G401 (cell line): ENCODE measurements around the gene SHB. TPM values are rescaled to one million over a fixed set of nuclear protein-coding genes. Genes with fewer than 3 reads are reported as not detected.
"Not testable (repeated sequence)": the region's sequence is repeated elsewhere in the genome, so short reads cannot be mapped to it uniquely, and the experiment has no call there.

Source experiments
- DNase-seq: peaks from one replicate; pipeline ENCODE4 v3.0.0-alpha.2; 2015; ENCODE audit warnings: low spot score
- in situ Hi-C: cut with HindIII; loops from 2 replicates; pipeline ENCODE4 v1.10.0; 2016; ENCODE audit warnings: low sequenced_read_pairs, mixed read lengths
- total RNA-seq: library from RNA; depleted of rRNA; stranded (reverse); fragments of >200 nt; shearing (Covaris generic); gene quantifications from 2 replicates; pipeline ENCODE4 v1.2.3, GENCODE V29; 2014

Gene SHB
- total RNA-seq, 1 experiment from 2014 or later: 18.4 TPM

GRCh38 chr9:37966412-37967013, 102.5 kb downstream of the SHB start:
- in situ Hi-C loops: no loop called here
- no peak for DNase-seq

- in situ Hi-C loops, DNase-seq: not testable (repeated sequence)
These were observed 103.2 kb downstream of the SHB start for GRCh38 chr9:37965676-37966345.

GRCh38 chr9:37965116-37965515, 103.9 kb downstream of the SHB start:
- in situ Hi-C loops: no loop called here
- no peak for DNase-seq

GRCh38 chr9:37964740-37965081, 104.3 kb downstream of the SHB start:
- in situ Hi-C loops: no loop called here

DNA sequence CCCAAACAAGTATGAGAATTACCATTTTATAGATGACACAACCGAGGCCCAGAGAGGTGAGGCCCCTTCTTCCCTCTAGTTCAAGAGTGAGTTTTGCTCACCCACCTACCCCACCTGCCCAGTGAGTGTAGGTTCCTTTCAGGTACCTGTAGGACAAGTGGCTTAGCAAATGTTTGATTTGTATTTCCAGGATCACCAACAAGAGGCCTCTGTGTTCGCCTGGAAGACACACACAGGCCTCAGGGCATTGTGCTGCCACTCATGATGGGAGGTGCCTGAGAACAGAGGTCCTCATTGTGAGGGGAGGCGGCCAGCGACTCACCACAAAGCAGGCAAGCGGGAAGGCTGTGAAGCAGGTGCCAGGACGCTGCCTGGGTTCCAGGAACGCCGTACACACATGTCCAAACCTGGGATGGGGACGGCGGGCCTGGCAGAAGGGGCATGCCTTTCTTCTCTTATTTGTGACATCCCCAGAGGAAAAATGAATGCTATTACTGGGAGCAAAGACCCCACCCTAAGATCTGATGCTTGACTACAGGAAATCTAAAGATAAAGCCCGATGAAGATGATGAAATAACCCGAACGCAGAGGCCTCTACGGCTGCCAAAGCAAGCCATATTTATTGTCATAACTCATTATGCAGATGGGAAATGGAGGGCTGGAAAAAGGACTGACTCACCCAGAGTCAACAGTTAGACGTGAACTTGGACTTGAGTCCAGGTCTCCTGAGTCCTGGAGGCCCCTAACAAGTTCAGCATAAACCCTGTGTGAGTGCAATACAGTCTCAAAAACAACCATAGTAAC, 104.9 kb downstream of the SHB start:
- in situ Hi-C loops: no loop called here

More at GRCh38 chr9:37964740-37965081, 104.3 kb downstream of the SHB start:
- DNase-seq: no peak

DNA sequence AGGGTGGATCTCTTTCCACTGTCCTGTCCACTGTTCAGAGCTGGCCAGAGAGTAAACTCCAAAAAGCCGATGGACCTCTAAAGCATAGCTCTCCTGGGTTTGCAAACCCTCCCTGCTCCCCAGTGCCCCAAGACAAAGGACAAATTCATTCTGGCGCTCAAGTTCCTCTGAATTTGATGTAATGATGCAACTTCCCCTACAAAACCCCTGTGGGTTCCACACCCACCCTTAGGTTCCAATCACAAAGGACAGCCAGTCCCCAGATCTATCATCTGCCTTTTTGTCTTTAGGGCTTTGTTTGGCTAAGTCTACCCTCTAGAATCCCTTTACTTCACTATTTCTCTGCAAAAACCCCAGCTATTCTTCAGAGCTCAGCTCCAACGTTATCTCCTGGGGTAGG, 107.7 kb downstream of the SHB start:
- in situ Hi-C loops: no loop called here
- no peak for DNase-seq

More for the DNA sequence above, 104.9 kb downstream of the SHB start:
- DNase-seq: no peak

DNA sequence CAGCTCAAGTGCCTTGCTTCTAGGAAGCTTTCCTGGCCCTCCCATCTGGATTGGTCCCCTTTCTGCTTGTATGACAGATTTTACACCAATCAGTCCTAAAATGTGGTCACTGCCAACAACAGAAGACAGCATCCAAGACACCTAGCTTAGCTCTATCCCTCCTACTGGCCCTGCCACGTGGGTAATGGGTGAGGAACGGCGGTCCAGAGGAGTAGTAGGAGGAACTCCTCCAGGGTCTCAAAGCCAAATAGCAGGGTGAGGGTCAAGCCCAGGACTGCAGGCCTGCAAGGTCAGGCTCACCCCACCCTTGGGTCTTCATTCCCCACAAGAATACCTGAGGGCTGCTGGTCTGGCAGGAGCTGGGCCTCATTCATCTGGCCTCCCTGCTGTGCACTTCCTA, 108.4 kb downstream of the SHB start:
- in situ Hi-C loops: no loop called here

DNA sequence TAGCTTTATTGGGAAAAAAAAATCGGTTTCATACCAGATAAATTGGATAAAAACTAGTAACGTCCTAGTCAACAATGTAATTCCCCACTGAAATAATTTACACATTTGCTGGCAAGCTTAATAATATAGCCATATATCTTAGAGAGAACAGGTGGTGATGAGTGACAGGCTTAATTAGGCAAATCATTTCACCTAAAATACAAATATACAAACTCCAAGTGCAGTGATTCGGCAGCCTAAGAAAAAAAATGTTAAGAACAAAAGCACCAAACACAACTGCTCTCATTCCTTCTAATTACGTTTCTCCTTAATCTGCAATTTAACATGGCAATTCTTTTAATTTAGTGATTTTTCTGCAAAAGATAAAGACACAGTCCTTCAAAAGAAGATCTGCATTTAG, 109.1 kb downstream of the SHB start:
- in situ Hi-C loops: no loop called here

More for the DNA sequence above, 108.4 kb downstream of the SHB start:
- no peak for DNase-seq

DNA sequence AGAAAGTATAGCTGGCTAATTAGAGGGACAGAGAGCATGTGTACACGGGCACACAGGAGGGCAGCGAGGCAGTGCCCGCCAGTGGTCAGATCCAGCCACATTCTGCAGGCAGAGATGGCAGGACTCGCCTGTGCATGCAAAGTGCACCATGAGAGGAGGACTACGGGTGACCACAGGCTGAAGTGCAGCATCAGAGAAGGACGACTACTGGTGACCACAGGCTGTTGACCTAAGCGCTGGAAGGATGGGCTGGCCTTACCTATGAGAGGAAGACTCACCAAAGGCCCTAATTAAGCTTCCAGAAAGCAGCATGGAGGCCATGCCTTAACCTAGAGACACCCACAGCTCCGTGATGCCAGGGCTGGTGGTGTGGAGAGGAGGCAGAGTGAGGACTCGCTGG, 110.9 kb downstream of the SHB start:
- in situ Hi-C loops: no loop called here
- DNase-seq: no peak

More for the DNA sequence above, 109.1 kb downstream of the SHB start:
- DNase-seq: no peak

GRCh38 chr9:37957664-37957953, 111.4 kb downstream of the SHB start:
- in situ Hi-C loops: no loop called here
- DNase-seq: no peak

GRCh38 chr9:37956904-37957663, 111.9 kb downstream of the SHB start:
- in situ Hi-C loops: no loop called here
- no peak for DNase-seq

GRCh38 chr9:37956423-37956820, 112.6 kb downstream of the SHB start:
- no peak for DNase-seq
- in situ Hi-C loops: no loop called here

- in situ Hi-C loops: no loop called here
- no peak for DNase-seq
These were observed 113.1 kb downstream of the SHB start for GRCh38 chr9:37955781-37956422.

DNA sequence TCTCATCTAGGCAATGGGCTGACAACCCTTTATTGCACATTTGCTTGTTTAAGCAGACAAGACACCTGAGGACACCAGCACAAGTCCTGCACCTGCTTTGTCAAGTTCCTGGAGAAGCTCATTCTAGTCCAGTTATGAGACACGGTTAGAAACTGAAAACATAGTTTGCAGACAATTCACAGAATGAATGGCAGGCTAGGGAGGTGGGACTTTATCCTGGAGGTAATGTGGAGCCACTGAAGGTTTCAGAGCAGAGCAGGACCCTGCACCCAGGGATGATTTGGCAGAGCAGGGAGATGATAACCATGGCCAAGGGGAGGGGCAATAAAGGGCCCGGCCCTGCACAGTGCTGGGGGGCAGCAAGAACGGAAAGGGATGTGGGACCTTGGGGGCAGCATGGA, 114.4 kb downstream of the SHB start:
- in situ Hi-C loops: no loop called here
- DNase-seq: no peak

DNA sequence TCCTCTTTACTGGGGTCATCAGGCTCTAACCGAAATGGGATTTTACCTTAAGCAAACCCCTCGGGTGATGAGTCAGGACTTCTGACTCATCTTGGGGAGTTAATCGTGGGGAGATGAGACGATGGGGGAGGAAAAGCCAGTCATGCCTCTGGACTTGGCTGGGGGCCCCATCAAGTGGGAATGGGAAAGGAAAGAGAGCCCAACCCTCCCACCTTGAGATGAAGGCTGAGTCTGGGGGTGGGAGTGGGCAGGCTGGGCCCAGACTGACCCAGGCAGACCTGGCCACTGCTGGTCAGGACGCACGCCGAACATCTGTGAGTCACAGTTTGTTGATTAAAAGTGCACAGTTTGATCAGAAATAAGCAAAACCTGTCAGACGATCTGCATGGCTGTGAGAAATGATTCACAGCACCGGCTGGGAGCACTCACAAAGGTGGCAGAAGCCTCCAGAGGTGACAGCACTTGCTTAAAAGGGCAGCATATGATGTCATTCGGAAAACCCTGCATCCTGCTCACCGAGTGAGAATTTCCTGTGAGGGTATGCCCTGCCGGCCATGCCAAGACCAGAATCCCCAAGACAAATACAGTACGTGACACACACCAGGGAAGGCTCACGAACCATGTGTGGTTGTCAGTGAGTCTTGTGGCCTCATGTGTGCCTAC, 115.1 kb downstream of the SHB start:
- in situ Hi-C loops: no loop called here
- no peak for DNase-seq

GRCh38 chr9:37953206-37953774, 115.7 kb downstream of the SHB start:
- DNase-seq: no peak
- in situ Hi-C loops: no loop called here

- no peak for DNase-seq
- in situ Hi-C loops: no loop called here
These were observed 116.3 kb downstream of the SHB start for GRCh38 chr9:37952731-37953130.

DNA sequence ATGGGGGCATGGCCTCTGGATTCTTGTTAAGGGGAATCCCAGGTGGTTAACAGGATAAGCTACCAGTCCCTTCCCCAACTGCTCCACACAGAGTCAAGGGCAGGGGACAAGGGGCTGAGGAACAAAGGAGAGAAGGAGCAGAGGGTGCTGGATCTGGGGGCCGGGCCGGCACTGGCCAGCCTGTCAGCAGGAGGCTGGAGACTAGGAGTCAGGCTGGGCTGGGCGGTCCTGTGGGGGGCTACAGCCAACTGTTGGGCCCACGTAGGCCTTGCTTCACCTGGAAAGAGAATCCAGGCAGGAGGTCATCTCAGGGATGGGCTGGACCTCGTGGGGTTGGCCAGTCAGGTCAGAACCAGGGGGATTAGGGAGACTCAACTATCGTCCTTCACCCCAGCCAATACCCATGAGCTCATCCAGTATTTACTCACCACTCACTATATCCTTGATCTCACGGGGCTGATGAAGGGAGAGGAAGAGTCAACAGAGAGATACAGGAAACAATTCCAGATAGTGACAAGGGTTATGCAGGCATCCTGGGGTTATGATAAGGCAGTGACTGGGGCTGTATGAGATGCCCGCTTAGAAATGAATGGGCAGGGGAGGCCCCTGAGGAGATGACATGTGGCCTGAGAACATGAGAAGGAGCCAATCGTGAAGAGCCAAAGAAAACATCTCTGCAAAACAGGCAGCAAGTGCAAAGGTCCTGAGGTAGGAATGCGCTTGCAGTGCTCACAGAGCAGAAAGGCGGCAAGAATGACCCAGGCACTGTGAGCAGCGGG, 117.2 kb downstream of the SHB start:
- no peak for DNase-seq
- in situ Hi-C loops: no loop called here
